ENCODE measurements around the gene UTY. TPM values are rescaled to one million over a fixed set of nuclear protein-coding genes. Genes with fewer than 3 reads are reported as not detected.

Gene UTY
- total and polyA plus RNA-seq, 2 of the 8 experiments (the other 6 are each of a cell fraction or from before 2014, with no cell fraction given) = 7.2 to 20.4 TPM

DNA sequence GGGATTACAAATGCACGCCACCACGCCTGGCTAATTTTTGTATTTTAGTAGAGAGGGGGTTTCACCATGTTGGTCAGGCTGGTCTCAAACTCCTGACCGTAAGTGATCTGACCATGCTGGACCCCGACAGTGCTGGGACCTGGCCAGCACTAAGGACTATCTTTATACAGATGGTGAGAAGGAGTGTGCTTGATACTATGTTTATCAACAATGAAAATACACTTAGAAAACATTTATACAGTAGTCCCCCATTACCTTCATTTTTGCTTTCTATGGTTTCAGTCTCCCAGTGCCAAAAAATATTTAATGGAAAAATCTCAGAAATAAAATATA, 111.4 kb downstream of the UTY start (continued):
- TF ChIP-seq FOSL1 (IDR thresholded peaks at IDR 0.05; ENCODE audit: insufficient read depth, low read depth, low read length) = no peak

Data from H1 (cell line).